Right atrium auricular region (tissue), 2 donors: ENCODE data around the gene SLC48A1. TPM values are rescaled to one million over a fixed set of nuclear protein-coding genes. Genes with fewer than 3 reads are reported as not detected.

Experiments used
- DNase-seq: peaks from one replicate; pipeline ENCODE4 v3.0.0-alpha.2; 2019; ENCODE audit warnings: low spot score
- H3K27ac ChIP-seq, 2 donors: fragments of 200-600 bp; sonication (generic); 1 replicate in 1 of 2; 2 replicates in 1 of 2; pipeline ENCODE4 v1.5.1; 2016 to 2019
- H3K27me3 ChIP-seq, 2 donors: fragments of 200-600 bp; sonication (generic); one replicate each; pipeline versions ENCODE4 v1.5.1 to v1.6.0; 2017 to 2019
- H3K36me3 ChIP-seq: fragments of 200-600 bp; sonication (generic); one replicate; pipeline ENCODE4 v1.5.1; 2016
- H3K4me1 ChIP-seq, 2 donors: fragments of 200-600 bp; sonication (generic); one replicate each; pipeline versions ENCODE4 v1.5.1 to v1.6.0; 2017 to 2019
- H3K4me3 ChIP-seq, 2 donors: fragments of 200-600 bp; sonication (generic); 1 replicate in 1 of 2; 2 replicates in 1 of 2; pipeline ENCODE4 v1.5.1; 2017 to 2019; ENCODE audit warnings: mild to moderate bottlenecking in 1 of 2, moderate library complexity in 1 of 2
- H3K9me3 ChIP-seq, 2 donors: fragments of 200-600 bp; sonication (generic); one replicate each; pipeline ENCODE4 v1.5.1; 2019
- CTCF ChIP-seq, 2 donors: fragments of 200-600 bp; sonication (generic); IDR thresholded peaks; one replicate each; pipeline ENCODE4 v1.5.1; 2019; ENCODE audit warnings: antibody characterized with exemption in 2 of 2
- total RNA-seq, 2 donors: library from RNA; depleted of rRNA; stranded (reverse); fragments of >200 nt; gene quantifications; one replicate each; pipeline ENCODE4 v1.1.0, GENCODE V29; 2016

The SLC48A1 gene
- total RNA-seq, 2 donors from 2014 or later, result 48.9 to 52.0 TPM

- no peak for TF ChIP-seq CTCF (IDR thresholded peaks at IDR 0.05)
- peaks cover 0 to 51% of the 10 kb centered on the region in 2 donors for H3K4me1 ChIP-seq
Observed at GRCh38 chr12:47768323-47768811, 4.7 kb upstream of the SLC48A1 start.

GRCh38 chr12:47769234-47770085 lies 3.6 kb upstream of the SLC48A1 start:
- H3K4me3 ChIP-seq, result no peak overlapping the region
- H3K27me3 ChIP-seq, result no peaks in the 10 kb centered on the region
- no peak for TF ChIP-seq CTCF (IDR thresholded peaks at IDR 0.05)
- no peaks in the 10 kb centered on the region for H3K9me3 ChIP-seq
- H3K27ac ChIP-seq, result no peak overlapping the region
- H3K36me3 ChIP-seq, result no peaks in the 10 kb centered on the region
- H3K4me1 ChIP-seq, result peaks cover 0 to 52% of the 10 kb centered on the region in 2 donors
- no peak for DNase-seq

More at GRCh38 chr12:47768323-47768811, 4.7 kb upstream of the SLC48A1 start:
- DNase-seq, result no peak
- Histone ChIP-seq H3K27ac (no peak overlapping the region), H3K4me3 (no peak overlapping the region), H3K36me3 (no peaks in the 10 kb centered on the region), H3K9me3 (no peaks in the 10 kb centered on the region), H3K27me3 (no peaks in the 10 kb centered on the region)

GRCh38 chr12:47770086-47770726 lies 2.8 kb upstream of the SLC48A1 start:
- H3K27me3 ChIP-seq, result no peaks in the 10 kb centered on the region
- H3K36me3 ChIP-seq, result no peaks in the 10 kb centered on the region
- H3K27ac ChIP-seq, result peak overlapping the region in 1 of 2 donors; percentile 42
- no peak for DNase-seq
- H3K9me3 ChIP-seq, result no peaks in the 10 kb centered on the region
- H3K4me3 ChIP-seq, result no peak overlapping the region
- TF ChIP-seq CTCF (IDR thresholded peaks at IDR 0.05), result no peak
- H3K4me1 ChIP-seq, result peaks cover 0 to 58% of the 10 kb centered on the region in 2 donors

- H3K36me3 ChIP-seq, result no peaks in the 10 kb centered on the region
- TF ChIP-seq CTCF (IDR thresholded peaks at IDR 0.05), result no peak
- no peaks in the 10 kb centered on the region for H3K27me3 ChIP-seq
- no peak overlapping the region for H3K27ac ChIP-seq
- H3K4me3 ChIP-seq, result no peak overlapping the region
- no peak for DNase-seq
- no peaks in the 10 kb centered on the region for H3K9me3 ChIP-seq
- H3K4me1 ChIP-seq, result peaks cover 0 to 59% of the 10 kb centered on the region in 2 donors
Observed at GRCh38 chr12:47771304-47771703, 1.7 kb upstream of the SLC48A1 start.

- Histone ChIP-seq H3K27ac (no peak overlapping the region), H3K4me1 (peaks cover 0 to 65% of the 10 kb centered on the region in 2 donors)
Observed at GRCh38 chr12:47772094-47772660, 861 bp upstream of the SLC48A1 start.

More at GRCh38 chr12:47772094-47772660, 861 bp upstream of the SLC48A1 start:
- H3K36me3 ChIP-seq, result no peaks in the 10 kb centered on the region
- H3K9me3 ChIP-seq, result no peaks in the 10 kb centered on the region
- no peak for TF ChIP-seq CTCF (IDR thresholded peaks at IDR 0.05)
- no peak overlapping the region for H3K4me3 ChIP-seq
- H3K27me3 ChIP-seq, result no peaks in the 10 kb centered on the region
- no peak for DNase-seq
